Astrocyte of the cerebellum (primary cell): ENCODE results near the gene GPR68.
A peak's percentile ranks its signal among the peaks of the same experiment; 100 is the strongest.
"Not testable (repeated sequence)": the region's sequence is repeated elsewhere in the genome, so short reads cannot be mapped to it uniquely, and the experiment has no call there.

ENCODE experiments used
- DNase-seq: peaks from one replicate; pipeline ENCODE4 v3.0.0-alpha.2; 2011; ENCODE audit warnings: low read depth
- H3K4me3 ChIP-seq: 2 replicates; pipeline ENCODE4 v1.5.1; 2011; ENCODE audit warnings: mild to moderate bottlenecking, low read depth, low read length, moderate library complexity
- in situ Hi-C: cut with HindIII; loops from 2 replicates; pipeline ENCODE4 v1.10.0; 2017; ENCODE audit warnings: low sequenced_read_pairs
- TF ChIP-seq, protein P1 (sequence below): IDR thresholded peaks from 2 replicates; pipeline ENCODE4 v1.5.1; 2012; ENCODE audit warnings: low read length, low read depth, moderate library complexity, mild to moderate bottlenecking; ENCODE audit errors: missing control alignments

Gene GPR68

DNA sequence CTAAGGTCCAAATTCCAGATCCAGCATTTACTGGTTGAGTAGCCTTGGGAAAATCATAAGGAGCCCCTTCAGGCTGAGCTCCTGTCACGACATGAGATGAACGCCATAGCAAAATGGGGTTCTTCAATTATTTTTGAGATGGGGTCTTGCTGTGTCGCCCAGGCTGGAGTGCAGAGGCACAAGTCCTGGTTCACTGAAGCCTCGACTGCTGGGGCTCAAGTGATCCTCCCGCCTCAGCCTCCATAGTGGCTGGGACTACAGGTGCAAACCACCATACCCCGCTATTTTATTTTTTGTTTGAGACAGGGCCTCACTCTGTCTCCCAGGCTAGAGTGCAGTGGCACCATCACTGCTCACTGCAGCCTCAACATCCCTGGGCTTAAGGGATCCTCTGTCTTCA, 25.7 kb upstream of the GPR68 start:
- TF ChIP-seq, protein P1, sequence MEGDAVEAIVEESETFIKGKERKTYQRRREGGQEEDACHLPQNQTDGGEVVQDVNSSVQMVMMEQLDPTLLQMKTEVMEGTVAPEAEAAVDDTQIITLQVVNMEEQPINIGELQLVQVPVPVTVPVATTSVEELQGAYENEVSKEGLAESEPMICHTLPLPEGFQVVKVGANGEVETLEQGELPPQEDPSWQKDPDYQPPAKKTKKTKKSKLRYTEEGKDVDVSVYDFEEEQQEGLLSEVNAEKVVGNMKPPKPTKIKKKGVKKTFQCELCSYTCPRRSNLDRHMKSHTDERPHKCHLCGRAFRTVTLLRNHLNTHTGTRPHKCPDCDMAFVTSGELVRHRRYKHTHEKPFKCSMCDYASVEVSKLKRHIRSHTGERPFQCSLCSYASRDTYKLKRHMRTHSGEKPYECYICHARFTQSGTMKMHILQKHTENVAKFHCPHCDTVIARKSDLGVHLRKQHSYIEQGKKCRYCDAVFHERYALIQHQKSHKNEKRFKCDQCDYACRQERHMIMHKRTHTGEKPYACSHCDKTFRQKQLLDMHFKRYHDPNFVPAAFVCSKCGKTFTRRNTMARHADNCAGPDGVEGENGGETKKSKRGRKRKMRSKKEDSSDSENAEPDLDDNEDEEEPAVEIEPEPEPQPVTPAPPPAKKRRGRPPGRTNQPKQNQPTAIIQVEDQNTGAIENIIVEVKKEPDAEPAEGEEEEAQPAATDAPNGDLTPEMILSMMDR = no peak
- no peak overlapping the region for H3K4me3 ChIP-seq
- in situ Hi-C loops = no loop called here
- no peak for DNase-seq

DNA sequence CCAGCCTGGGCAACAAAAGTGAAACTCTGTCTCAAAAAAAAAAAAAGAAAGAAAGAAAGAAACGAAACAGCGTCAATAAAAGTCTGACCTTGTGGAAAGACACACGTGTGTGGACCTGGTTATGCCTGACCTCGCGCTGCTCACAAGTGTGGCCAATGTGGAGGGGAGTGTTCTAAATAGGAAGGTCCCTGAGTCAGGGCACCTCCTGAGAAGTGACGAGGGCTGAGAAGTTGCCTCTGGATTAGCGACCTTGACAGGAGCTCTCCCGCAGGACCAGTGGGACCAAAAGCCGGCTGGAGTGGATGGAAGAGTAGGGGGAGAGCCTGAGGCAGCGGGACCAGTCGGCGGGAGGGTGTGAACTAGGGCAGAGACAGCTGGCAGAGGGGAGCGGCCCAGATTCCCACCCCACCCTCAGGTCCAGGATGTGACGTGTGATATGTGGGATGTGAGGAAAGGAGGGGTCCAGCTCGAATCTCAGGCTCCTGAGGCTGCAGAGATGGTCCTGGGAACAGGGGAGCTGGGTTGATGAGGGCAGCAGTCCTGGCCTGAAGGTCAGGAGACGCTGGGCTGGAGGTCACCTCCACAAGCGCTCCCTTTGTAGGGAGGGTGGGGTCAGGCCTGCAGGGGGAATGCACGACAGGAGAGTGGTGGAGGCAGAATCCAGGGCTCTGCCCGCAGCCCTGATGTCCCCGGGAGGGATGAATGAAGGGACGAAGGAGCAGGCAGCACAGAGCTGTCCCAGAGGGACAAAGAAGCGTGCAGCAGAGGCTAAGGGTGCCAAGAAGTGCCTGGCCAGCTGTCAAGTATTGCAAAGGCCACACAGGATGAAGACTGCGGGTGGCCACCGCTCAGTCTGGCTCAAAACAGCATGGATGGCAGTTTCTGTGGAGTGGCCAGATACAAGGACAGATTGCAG, 24.8 kb upstream of the GPR68 start:
- TF ChIP-seq, protein P1 = no peak
- H3K4me3 ChIP-seq = no peak overlapping the region
- DNase-seq = no peak
- in situ Hi-C loops = no loop called here

DNA sequence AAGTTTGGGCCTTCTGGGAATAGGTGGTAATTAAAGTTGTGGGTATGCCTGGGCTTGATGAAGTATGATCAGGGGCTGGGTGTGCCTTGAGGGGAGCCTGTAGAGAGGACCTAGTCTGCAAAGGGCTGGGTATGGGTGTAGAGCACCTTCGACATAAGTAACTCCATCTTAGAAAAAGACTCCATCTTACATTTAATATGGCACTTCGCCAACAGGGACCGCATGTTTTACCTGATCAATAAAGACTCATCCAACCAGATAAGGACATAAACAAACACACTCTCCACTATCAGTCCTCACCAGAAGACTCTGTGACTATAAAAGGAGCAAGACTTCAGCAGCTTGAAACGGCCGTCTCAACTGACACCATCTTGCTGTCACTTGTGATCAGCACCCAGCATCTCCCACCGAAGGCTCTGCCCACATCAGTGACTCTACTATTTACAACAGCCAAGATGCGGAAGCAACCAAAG, 23.5 kb upstream of the GPR68 start:
- in situ Hi-C loops = no loop called here
- H3K4me3 ChIP-seq = no peak overlapping the region
- TF ChIP-seq, protein P1 = no peak
- DNase-seq = no peak

DNA sequence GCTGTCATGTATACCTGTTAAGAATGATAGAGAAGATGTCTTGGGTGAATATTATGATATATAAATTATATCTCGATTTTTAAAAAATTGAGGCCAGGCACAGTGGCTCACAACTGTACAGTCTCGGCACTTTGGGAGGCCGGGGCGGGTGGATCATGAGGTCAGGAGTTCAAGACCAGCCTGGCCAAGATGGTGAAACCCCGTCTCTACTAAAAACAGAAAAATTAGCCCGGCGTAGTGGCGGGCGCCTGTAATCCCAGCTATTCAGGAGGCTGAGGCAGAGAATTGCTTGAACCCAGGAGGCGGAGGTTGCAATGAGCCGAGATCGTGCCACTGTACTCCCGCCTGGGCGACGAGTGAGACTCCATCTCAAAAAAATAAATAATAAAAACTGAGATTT, 21.8 kb upstream of the GPR68 start:
- H3K4me3 ChIP-seq, DNase-seq, in situ Hi-C loops: not testable (repeated sequence)

DNA sequence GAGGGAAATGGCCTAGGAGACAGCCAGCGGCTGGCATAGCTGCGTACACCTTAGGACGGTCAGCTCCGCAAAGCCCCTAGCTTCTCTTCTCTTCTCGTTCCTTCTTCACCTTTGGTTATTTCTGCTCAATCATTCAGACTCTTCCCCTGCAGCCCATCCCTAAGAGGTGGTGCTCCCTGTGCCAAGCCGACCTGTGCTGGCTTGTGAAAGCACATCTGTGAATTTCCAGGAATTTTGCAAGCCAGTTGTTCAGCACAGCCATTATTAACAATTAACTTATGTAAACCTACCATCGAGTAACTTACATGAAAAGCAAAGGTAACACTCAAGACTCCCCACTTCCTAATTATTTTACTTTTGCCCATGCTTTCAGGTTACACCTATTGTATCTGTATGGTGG, 20.9 kb upstream of the GPR68 start:
- TF ChIP-seq, protein P1 = no peak
- no peak overlapping the region for H3K4me3 ChIP-seq
- no peak for DNase-seq
- in situ Hi-C loops = no loop called here

DNA sequence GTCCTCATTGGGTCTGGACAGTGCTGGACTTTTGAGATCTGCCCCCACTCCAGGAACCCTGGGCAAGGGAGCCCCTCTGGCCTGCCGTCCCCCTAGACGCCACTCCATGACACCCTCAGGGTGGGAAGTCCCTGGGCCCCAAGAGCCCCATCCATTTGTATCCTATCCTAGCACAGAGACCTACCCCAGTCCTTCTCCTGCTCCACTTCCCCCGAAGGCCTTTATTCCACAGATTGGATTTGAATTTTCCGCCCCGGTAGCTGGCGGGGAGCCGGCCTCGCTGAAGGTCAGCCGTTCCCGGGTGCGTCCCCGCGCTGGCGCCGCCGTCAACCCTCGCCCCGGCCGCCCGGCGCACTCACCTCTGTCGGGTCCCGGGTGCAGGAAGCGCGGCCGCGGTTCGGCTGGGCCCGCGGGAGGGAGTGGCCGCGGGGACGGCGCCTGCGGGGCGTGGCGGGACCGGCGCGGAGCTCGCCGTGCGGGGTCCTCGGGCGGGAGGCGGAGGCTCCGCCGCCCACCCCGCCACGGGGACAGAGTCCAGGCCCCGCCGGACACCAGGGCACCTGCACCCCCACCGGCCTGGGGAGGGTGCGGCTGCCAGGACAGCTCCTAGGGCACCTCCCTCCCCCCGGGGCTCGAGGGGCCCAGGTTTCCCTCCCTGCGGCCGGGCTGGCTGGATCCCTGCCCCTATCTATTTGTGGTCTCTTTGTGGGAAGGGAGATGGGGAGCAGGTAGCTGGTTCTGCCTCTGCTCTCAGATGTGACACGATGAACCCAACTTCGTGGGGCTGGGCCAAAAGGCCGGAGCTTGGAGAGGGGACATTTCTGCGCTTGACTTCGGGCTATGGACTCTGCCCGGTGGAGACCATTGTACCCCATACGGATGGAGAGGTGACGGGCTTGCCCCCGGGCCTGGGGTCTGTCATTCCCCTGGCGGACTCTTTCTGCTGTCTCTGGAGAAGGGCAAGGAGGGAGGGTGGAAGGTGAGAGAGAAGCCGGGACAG, 19.9 kb upstream of the GPR68 start:
- TF ChIP-seq, protein P1 = no peak
- peak overlapping the region; percentile 32 for H3K4me3 ChIP-seq
- in situ Hi-C loops = no loop called here
- DNase-seq = no peak
